ENCODE measurements around the gene SPPL2C. TPM values are rescaled to one million over a fixed set of nuclear protein-coding genes. Genes with fewer than 3 reads are reported as not detected.

Gene SPPL2C
- total RNA-seq, 2 experiments from 2014 or later: not detected

- no peak for DNase-seq (ENCODE audit: low spot score)
- Histone ChIP-seq H2AFZ (ENCODE audit: low read length) (no peak overlapping the region), H3K79me2 (ENCODE audit: insufficient read depth, low read depth, low read length) (no peaks in the 10 kb centered on the region), H3K4me1 (ENCODE audit: insufficient read depth, low read length, poor library complexity, severe bottlenecking) (no peaks in the 10 kb centered on the region), H3K4me3 (ENCODE audit: low read depth, low read length, poor library complexity, severe bottlenecking) (no peak overlapping the region), H3K36me3 (ENCODE audit: insufficient read depth, low read length) (no peaks in the 10 kb centered on the region), H3K9me3 (ENCODE audit: low read length) (no peaks in the 10 kb centered on the region), H3K4me2 (ENCODE audit: low read length) (no peak overlapping the region), H3K27ac (ENCODE audit: low read depth, low read length, poor library complexity, severe bottlenecking) (no peak overlapping the region), H4K20me1 (ENCODE audit: insufficient read depth, low read length) (no peaks in the 10 kb centered on the region), H3K9me2 (ENCODE audit: insufficient read depth, low read length) (no peaks in the 10 kb centered on the region)
- intact Hi-C loops (cut with micrococcal nuclease; ENCODE audit: unreplicated experiment): no loop called here
- no TSS peak for BruUV-seq (replicated peaks)
- TF ChIP-seq EZH2phosphoT487 (IDR thresholded peaks at IDR 0.05; ENCODE audit: borderline replicate concordance, low read depth, low read length) (no peak), CTCF (conservative IDR thresholded peaks at IDR 0.05; ENCODE audit: low read length) (no peak)
- ChIA-PET CTCF (ENCODE audit: unreplicated experiment) (no interaction called here), POLR2A (no interaction called here)
These were observed 900 bp downstream of the SPPL2C start for GRCh38 chr17:45845376-45846185.

DNA sequence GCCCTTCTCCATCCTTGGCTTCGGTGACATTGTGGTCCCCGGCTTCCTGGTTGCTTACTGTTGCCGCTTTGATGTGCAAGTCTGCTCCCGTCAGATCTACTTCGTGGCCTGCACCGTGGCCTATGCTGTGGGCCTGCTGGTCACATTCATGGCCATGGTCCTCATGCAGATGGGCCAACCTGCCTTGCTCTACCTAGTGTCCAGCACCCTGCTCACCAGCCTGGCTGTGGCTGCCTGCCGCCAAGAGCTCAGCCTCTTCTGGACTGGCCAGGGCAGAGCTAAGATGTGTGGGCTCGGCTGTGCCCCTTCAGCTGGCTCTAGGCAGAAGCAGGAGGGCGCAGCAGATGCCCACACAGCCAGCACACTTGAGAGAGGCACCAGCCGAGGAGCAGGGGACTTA lies 1.5 kb downstream of the SPPL2C start:
- no peaks in the 10 kb centered on the region for H4K20me1 ChIP-seq (ENCODE audit: insufficient read depth, low read length)
- H3K27ac ChIP-seq (ENCODE audit: low read depth, low read length, poor library complexity, severe bottlenecking): no peak overlapping the region
- H3K79me2 ChIP-seq (ENCODE audit: insufficient read depth, low read depth, low read length): no peaks in the 10 kb centered on the region
- ChIA-PET CTCF (ENCODE audit: unreplicated experiment) (no interaction called here), POLR2A (no interaction called here)
- no peak overlapping the region for H2AFZ ChIP-seq (ENCODE audit: low read length)
- no TSS peak for BruUV-seq (replicated peaks)
- H3K4me3 ChIP-seq (ENCODE audit: low read depth, low read length, poor library complexity, severe bottlenecking): no peak overlapping the region
- H3K4me1 ChIP-seq (ENCODE audit: insufficient read depth, low read length, poor library complexity, severe bottlenecking): no peaks in the 10 kb centered on the region
- no peaks in the 10 kb centered on the region for H3K9me3 ChIP-seq (ENCODE audit: low read length)
- H3K9me2 ChIP-seq (ENCODE audit: insufficient read depth, low read length): no peaks in the 10 kb centered on the region
- intact Hi-C loops (cut with micrococcal nuclease; ENCODE audit: unreplicated experiment): no loop called here
- H3K36me3 ChIP-seq (ENCODE audit: insufficient read depth, low read length): no peaks in the 10 kb centered on the region
- H3K4me2 ChIP-seq (ENCODE audit: low read length): no peak overlapping the region
- DNase-seq (ENCODE audit: low spot score): no peak
- no peak for TF ChIP-seq EZH2phosphoT487 (IDR thresholded peaks at IDR 0.05; ENCODE audit: borderline replicate concordance, low read depth, low read length)
- no peak for TF ChIP-seq CTCF (conservative IDR thresholded peaks at IDR 0.05; ENCODE audit: low read length)

DNA sequence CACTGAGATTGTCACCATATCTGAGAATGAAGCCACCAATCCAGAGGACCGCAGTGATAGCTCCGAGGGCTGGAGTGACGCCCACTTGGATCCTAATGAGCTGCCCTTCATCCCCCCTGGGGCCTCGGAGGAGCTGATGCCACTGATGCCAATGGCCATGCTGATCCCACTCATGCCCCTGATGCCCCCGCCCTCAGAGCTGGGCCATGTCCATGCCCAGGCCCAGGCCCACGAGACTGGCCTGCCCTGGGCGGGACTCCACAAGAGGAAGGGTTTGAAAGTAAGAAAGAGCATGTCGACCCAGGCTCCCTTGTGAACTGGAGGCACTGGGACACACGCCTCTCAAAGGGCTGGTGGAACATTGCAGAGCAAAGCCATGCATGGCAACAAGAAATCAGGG lies 2.0 kb downstream of the SPPL2C start:
- H2AFZ ChIP-seq (ENCODE audit: low read length): no peak overlapping the region
- no peaks in the 10 kb centered on the region for H3K9me3 ChIP-seq (ENCODE audit: low read length)
- ChIA-PET CTCF (ENCODE audit: unreplicated experiment) (no interaction called here), POLR2A (no interaction called here)
- no TSS peak for BruUV-seq (replicated peaks)
- H3K79me2 ChIP-seq (ENCODE audit: insufficient read depth, low read depth, low read length): no peaks in the 10 kb centered on the region
- H3K9me2 ChIP-seq (ENCODE audit: insufficient read depth, low read length): no peaks in the 10 kb centered on the region
- H3K4me2 ChIP-seq (ENCODE audit: low read length): no peak overlapping the region
- intact Hi-C loops (cut with micrococcal nuclease; ENCODE audit: unreplicated experiment): no loop called here
- H3K27ac ChIP-seq (ENCODE audit: low read depth, low read length, poor library complexity, severe bottlenecking): no peak overlapping the region
- TF ChIP-seq CTCF (conservative IDR thresholded peaks at IDR 0.05; ENCODE audit: low read length): no peak
- TF ChIP-seq EZH2phosphoT487 (IDR thresholded peaks at IDR 0.05; ENCODE audit: borderline replicate concordance, low read depth, low read length): no peak
- no peaks in the 10 kb centered on the region for H4K20me1 ChIP-seq (ENCODE audit: insufficient read depth, low read length)
- no peaks in the 10 kb centered on the region for H3K36me3 ChIP-seq (ENCODE audit: insufficient read depth, low read length)
- no peak overlapping the region for H3K4me3 ChIP-seq (ENCODE audit: low read depth, low read length, poor library complexity, severe bottlenecking)
- DNase-seq (ENCODE audit: low spot score): no peak
- no peaks in the 10 kb centered on the region for H3K4me1 ChIP-seq (ENCODE audit: insufficient read depth, low read length, poor library complexity, severe bottlenecking)
